H1 (cell line): ENCODE results near the gene SZT2. TPM values are rescaled to one million over a fixed set of nuclear protein-coding genes. Genes with fewer than 3 reads are reported as not detected.

Experiments used
- CTCF ChIA-PET: fragments of 300-600 bp; sonication (Branson Sonifier 250); formaldehyde crosslinking; loops from one replicate; lab custom pipeline; 2021; ENCODE audit not compliant: partially characterized antibody; lab: Charles Lee
- POLR2A ChIA-PET: fragments of 300-600 bp; sonication (Branson Sonifier 250); formaldehyde crosslinking; loops from one replicate; lab custom pipeline; 2021; ENCODE audit warnings: inconsistent platforms; ENCODE audit not compliant: partially characterized antibody; lab: Charles Lee
- DNase-seq, 2 experiments: peaks; one replicate each; pipeline versions ENCODE4 v3.0.0 to v3.0.0-alpha.2; 2010 to 2022; ENCODE audit warnings: low spot score in 2 of 2, low read depth in 1 of 2, mixed read lengths in 1 of 2
- FAIRE-seq: peaks from 2 replicates; lab custom pipeline; 2011; peaks lifted over from hg19 to GRCh38; lab: Jason Lieb, UNC
- H2AFZ ChIP-seq: 2 replicates; pipeline ENCODE4 v1.8.1; 2012; ENCODE audit warnings: low read length, inconsistent platforms
- H2AK5ac ChIP-seq: 2 replicates; pipeline ENCODE4 v1.6.1; 2013; ENCODE audit warnings: low read depth, low read length
- H2BK120ac ChIP-seq: replicated peaks from 2 replicates; pipeline ENCODE3; 2013; ENCODE audit warnings: low read depth, low read length, inconsistent platforms
- H2BK12ac ChIP-seq: 2 replicates; pipeline ENCODE4 v1.6.1; 2013; ENCODE audit warnings: low read depth, low read length
- H2BK15ac ChIP-seq: 2 replicates; pipeline ENCODE4 v1.6.1; 2013; ENCODE audit warnings: low read length
- H2BK20ac ChIP-seq: 2 replicates; pipeline ENCODE4 v1.6.1; 2013; ENCODE audit warnings: low read length
- H2BK5ac ChIP-seq: 2 replicates; pipeline ENCODE4 v1.6.1; 2013; ENCODE audit warnings: low read depth, low read length
- H3K14ac ChIP-seq: 2 replicates; pipeline ENCODE4 v1.6.1; 2013; ENCODE audit warnings: inconsistent platforms; ENCODE audit not compliant: insufficient read length
- H3K18ac ChIP-seq: 2 replicates; pipeline ENCODE4 v1.6.1; 2013; ENCODE audit warnings: low read length; ENCODE audit errors: extremely low read depth
- H3K23ac ChIP-seq: 2 replicates; pipeline ENCODE4 v1.6.1; 2013; ENCODE audit warnings: inconsistent platforms; ENCODE audit not compliant: insufficient read length
- H3K23me2 ChIP-seq: 2 replicates; pipeline ENCODE4 v1.6.1; 2013; ENCODE audit warnings: low read depth, low read length
- H3K27ac ChIP-seq: 2 replicates; pipeline ENCODE4 v1.6.1; 2011; ENCODE audit warnings: low read depth, low read length, inconsistent platforms
- H3K27me3 ChIP-seq, 4 experiments: replicated peaks in 1 of 4; 1 replicate in 1 of 4; 2 replicates in 3 of 4; pipeline versions ENCODE4 v1.6.1 to v1.8.1; 2011 to 2013; ENCODE audit warnings: low read length in 3 of 4, mild to moderate bottlenecking in 3 of 4, inconsistent platforms in 2 of 4, mixed read lengths in 2 of 4, moderate library complexity in 1 of 4; ENCODE audit not compliant: control insufficient read depth in 3 of 4, insufficient read depth in 3 of 4; ENCODE audit errors: extremely low read depth in 1 of 4
- H3K36me3 ChIP-seq, 4 experiments: 2 replicates each; pipeline versions ENCODE4 v1.6.1 to v1.8.1; 2011 to 2013; ENCODE audit warnings: mild to moderate bottlenecking in 4 of 4, low read length in 3 of 4, moderate library complexity in 2 of 4, control low read depth in 1 of 4, inconsistent platforms in 1 of 4; ENCODE audit not compliant: insufficient read depth in 4 of 4, control insufficient read depth in 2 of 4
- H3K4ac ChIP-seq: replicated peaks from 2 replicates; pipeline ENCODE3; 2013; ENCODE audit warnings: low read length, low read depth, mixed read lengths, inconsistent platforms; ENCODE audit not compliant: insufficient read length
- H3K4me1 ChIP-seq, 4 experiments: replicated peaks in 1 of 4; 1 replicate in 1 of 4; 2 replicates in 3 of 4; pipeline versions ENCODE4 v1.6.1 to v1.8.1; 2011 to 2013; ENCODE audit warnings: low read length in 3 of 4, inconsistent platforms in 2 of 4, mixed read lengths in 1 of 4; ENCODE audit not compliant: insufficient read depth in 4 of 4, control insufficient read depth in 3 of 4
- H3K4me2 ChIP-seq, 2 experiments: 2 replicates each; pipeline versions ENCODE4 v1.6.1 to v1.8.1; 2011 to 2013; ENCODE audit warnings: low read depth in 2 of 2, low read length in 2 of 2, control low read depth in 1 of 2, inconsistent platforms in 1 of 2, mild to moderate bottlenecking in 1 of 2; ENCODE audit not compliant: insufficient read depth in 1 of 2
- H3K4me3 ChIP-seq, 4 experiments: fragments of 200-600, 300-600 bp in 1 of 4; sonication (generic), shearing (Covaris generic), sonication (Bioruptor Twin) in 1 of 4; 2 replicates each; pipeline versions ENCODE4 v1.5.1 to v1.8.1; 2011 to 2016; ENCODE audit warnings: low read length in 4 of 4, low read depth in 3 of 4, control low read depth in 2 of 4, inconsistent platforms in 2 of 4, mild to moderate bottlenecking in 2 of 4, mixed read lengths in 1 of 4, moderate library complexity in 1 of 4; ENCODE audit not compliant: insufficient read depth in 2 of 4; ENCODE audit errors: extremely low read depth in 1 of 4
- H3K56ac ChIP-seq: replicated peaks from 2 replicates; pipeline ENCODE3; 2013; ENCODE audit warnings: low read depth, mild to moderate bottlenecking, mixed read lengths, low read length, inconsistent platforms; ENCODE audit not compliant: insufficient read length
- H3K79me1 ChIP-seq: 2 replicates; pipeline ENCODE4 v1.6.1; 2013; ENCODE audit warnings: low read depth, low read length, control low read depth
- H3K79me2 ChIP-seq, 2 experiments: 2 replicates each; pipeline versions ENCODE4 v1.6.1 to v1.8.1; 2012 to 2013; ENCODE audit warnings: low read length in 2 of 2, mild to moderate bottlenecking in 2 of 2, inconsistent platforms in 1 of 2; ENCODE audit not compliant: insufficient read depth in 2 of 2, control insufficient read depth in 1 of 2
- H3K9ac ChIP-seq, 4 experiments: replicated peaks in 1 of 4; 1 replicate in 1 of 4; 2 replicates in 3 of 4; pipeline versions ENCODE4 v1.6.1 to v1.8.1; 2011 to 2013; ENCODE audit warnings: low read depth in 3 of 4, low read length in 3 of 4, control low read depth in 2 of 4, mild to moderate bottlenecking in 2 of 4, moderate library complexity in 2 of 4, inconsistent platforms in 1 of 4; ENCODE audit errors: extremely low read depth in 1 of 4
- H3K9me3 ChIP-seq, 2 experiments: 2 replicates each; pipeline versions ENCODE4 v1.6.1 to v1.8.1; 2012 to 2013; ENCODE audit warnings: mild to moderate bottlenecking in 2 of 2, moderate library complexity in 2 of 2, control low read depth in 1 of 2, inconsistent platforms in 1 of 2, low read depth in 1 of 2, low read length in 1 of 2, mixed read lengths in 1 of 2; ENCODE audit not compliant: insufficient read depth in 2 of 2
- H4K20me1 ChIP-seq, 2 experiments: replicated peaks in 1 of 2; 2 replicates each; pipeline versions ENCODE3 to v1.8.1; 2011 to 2013; ENCODE audit warnings: inconsistent platforms in 2 of 2, low read length in 2 of 2, mild to moderate bottlenecking in 1 of 2; ENCODE audit not compliant: insufficient read depth in 2 of 2, control insufficient read depth in 1 of 2
- H4K5ac ChIP-seq: 2 replicates; pipeline ENCODE4 v1.6.1; 2013; ENCODE audit warnings: low read length, low read depth, mixed read lengths, inconsistent platforms; ENCODE audit not compliant: insufficient read length
- H4K8ac ChIP-seq: 2 replicates; pipeline ENCODE4 v1.8.0; 2013; ENCODE audit warnings: mild to moderate bottlenecking, moderate library complexity, low read length, inconsistent platforms; ENCODE audit not compliant: insufficient read depth; ENCODE audit errors: extremely low read depth
- H4K91ac ChIP-seq: replicated peaks from 2 replicates; pipeline ENCODE3; 2013; ENCODE audit warnings: low read length, mixed read lengths, inconsistent platforms; ENCODE audit not compliant: insufficient read length
- EZH2 ChIP-seq: fragments of 200-600 bp; sonication (generic); IDR thresholded peaks from 2 replicates; pipeline ENCODE4 v1.7.1; 2012; ENCODE audit warnings: low read depth, mild to moderate bottlenecking, moderate library complexity, low read length, inconsistent platforms; ENCODE audit not compliant: severe bottlenecking
- GTF2F1 ChIP-seq: IDR thresholded peaks from 2 replicates; pipeline ENCODE4 v1.6.1; 2012; ENCODE audit warnings: low read depth, low read length, improper control_type of control experiment, borderline replicate concordance
- JUND ChIP-seq: IDR thresholded peaks from 2 replicates; pipeline ENCODE4 v1.6.1; 2011; ENCODE audit warnings: mild to moderate bottlenecking, improper control_type of control experiment, low read length
- KDM4A ChIP-seq: IDR thresholded peaks from one replicate; pipeline ENCODE4 v1.7.1; 2012; ENCODE audit warnings: low read depth, mild to moderate bottlenecking, moderate library complexity, low read length, inconsistent platforms; ENCODE audit not compliant: severe bottlenecking
- PHF8 ChIP-seq: fragments of 200-600 bp; sonication (generic); conservative IDR thresholded peaks from 2 replicates; pipeline ENCODE4 v1.7.1; 2012; ENCODE audit warnings: low read depth, mild to moderate bottlenecking, inconsistent platforms, low read length, moderate library complexity
- POLR2AphosphoS5 ChIP-seq: IDR thresholded peaks from 2 replicates; pipeline ENCODE4 v1.6.1; 2011; ENCODE audit warnings: low read depth, low read length
- POU5F1 ChIP-seq: IDR thresholded peaks from 2 replicates; pipeline ENCODE4 v1.6.1; 2011; ENCODE audit warnings: low read depth, mild to moderate bottlenecking, low read length, moderate library complexity
- RAD21 ChIP-seq, 2 experiments: IDR thresholded peaks in 1 of 2; conservative IDR thresholded peaks in 1 of 2; 2 replicates each; pipeline ENCODE4 v1.6.1; 2011; ENCODE audit warnings: low read depth in 2 of 2, low read length in 2 of 2, improper control_type of control experiment in 1 of 2, inconsistent platforms in 1 of 2, mild to moderate bottlenecking in 1 of 2, moderate library complexity in 1 of 2
- RBBP5 ChIP-seq: IDR thresholded peaks from 2 replicates; pipeline ENCODE4 v1.7.1; 2012; ENCODE audit warnings: low read depth, mild to moderate bottlenecking, inconsistent platforms, low read length, moderate library complexity, borderline replicate concordance
- SUZ12 ChIP-seq: fragments of 200-600 bp; sonication (generic); IDR thresholded peaks from 2 replicates; pipeline ENCODE4 v1.6.1; 2012; ENCODE audit warnings: mild to moderate bottlenecking, inconsistent platforms, low read length, moderate library complexity, mixed read lengths
- TBP ChIP-seq: IDR thresholded peaks from 2 replicates; pipeline ENCODE4 v1.6.1; 2011; ENCODE audit warnings: low read depth, low read length, improper control_type of control experiment
- ZNF274 ChIP-seq: IDR thresholded peaks from 2 replicates; pipeline ENCODE4 v1.7.0; 2012; ENCODE audit warnings: low read length, borderline replicate concordance; ENCODE audit errors: extremely low read depth
- WGBS, 2 experiments: shearing (Covaris generic) in 1 of 2; methylation state at CpG; one replicate each; pipeline versions ENCODE4 v1.1.6 to v1.1.7; 2013 to 2015; ENCODE audit warnings: low lambda C conversion rate in 2 of 2, mixed read lengths in 2 of 2, inconsistent platforms in 1 of 2, low coverage in 1 of 2, missing lambda C conversion rate in 1 of 2; ENCODE audit not compliant: insufficient replicate concordance in 2 of 2, insufficient coverage in 1 of 2, insufficient read length in 1 of 2; ENCODE audit errors: extremely low coverage in 1 of 2, missing lambda C conversion rate in 1 of 2; 5-methylcytosine and 5-hydroxymethylcytosine counted together
- polyA plus RNA-seq, 7 experiments: library from polyadenylated mRNA; depleted of rRNA in 3 of 7; stranded (reverse) in 5 of 7; unstranded in 2 of 7; fragments of >200 nt in 5 of 7; fragments of 200-250 nt in 2 of 7; gene quantifications; 1 replicate in 5 of 7; 2 replicates in 1 of 7; 4 replicates in 1 of 7; pipeline versions ENCODE4 v1.2.1 to v1.2.3, GENCODE V29; 2011 to 2013; ENCODE audit warnings: missing spikeins in 2 of 7, mixed read lengths in 2 of 7
- total RNA-seq: library from RNA; stranded (reverse); fragmentation: NEBNext Ultra II Directional; extraction: Animal tissue kit (Norgen Biotek cat#: 25700); gene quantifications from 2 replicates; pipeline ENCODE4 v1.2.1, GENCODE V29; 2021
- TF ChIP-seq, protein P1 (sequence below): IDR thresholded peaks from 2 replicates; pipeline ENCODE4 v1.6.1; 2012; ENCODE audit warnings: inconsistent platforms

The SZT2 gene
- total and polyA plus RNA-seq, 2 of the 8 experiments (the other 6 are each of a cell fraction or from before 2014, with no cell fraction given), result 4.7 to 12.9 TPM

DNA sequence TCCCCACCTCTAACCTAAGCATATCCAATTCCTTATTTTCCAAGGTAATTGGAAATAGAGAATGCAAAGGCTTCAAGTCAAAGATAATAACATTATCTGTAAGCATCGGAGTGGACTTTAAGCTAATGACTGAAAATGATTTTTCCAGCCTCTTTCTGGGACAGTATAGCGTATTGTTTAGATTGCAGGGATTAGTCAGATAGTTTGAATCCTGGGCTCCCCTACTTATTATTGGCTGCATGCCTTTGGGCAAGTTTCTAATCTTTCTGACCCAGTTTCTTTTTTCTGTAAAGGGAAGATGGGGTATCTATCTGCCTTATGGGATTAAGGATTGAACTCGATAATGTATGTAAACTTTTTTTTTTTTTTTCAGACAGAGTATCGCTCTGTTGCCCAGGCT lies 32.4 kb upstream of the SZT2 start:
- no peak overlapping the region for H4K5ac ChIP-seq
- H2BK15ac ChIP-seq, result no peak overlapping the region
- H4K91ac ChIP-seq, result no peak overlapping the region
- H3K79me2 ChIP-seq, result peaks cover 10 to 27% of the 10 kb centered on the region in 2 experiments
- H3K9ac ChIP-seq, result no peak overlapping the region
- peaks cover 16 to 28% (median 23%) of the 10 kb centered on the region in 4 experiments for H3K36me3 ChIP-seq
- H3K27me3 ChIP-seq, result no peaks in the 10 kb centered on the region
- CTCF ChIA-PET, result interaction anchor here (0.6 to 2.4 kb wide), 10 partner anchors 9 to 577 kb away, joined by 3 to 15 read pairs (median 5); partner anchors contain the start of genes C1orf210 and ELOVL1
- no peak overlapping the region for H3K56ac ChIP-seq
- no peak overlapping the region for H2AFZ ChIP-seq
- H3K4me2 ChIP-seq, result peak overlapping the region in 1 of 2 experiments; percentile 72; a peak in 1 of 4 replicates
- H3K18ac ChIP-seq, result no peak overlapping the region
- no peak overlapping the region for H3K4me3 ChIP-seq
- no peak overlapping the region for H3K14ac ChIP-seq
- peaks cover 7% of the 10 kb centered on the region for H3K23me2 ChIP-seq
- H2BK5ac ChIP-seq, result no peak overlapping the region
- peaks cover 11% of the 10 kb centered on the region for H3K79me1 ChIP-seq
- H2BK12ac ChIP-seq, result no peak overlapping the region
- no peak overlapping the region for H3K23ac ChIP-seq
- H4K20me1 ChIP-seq, result peaks cover 7 to 10% of the 10 kb centered on the region in 2 experiments
- H3K4me1 ChIP-seq, result peaks cover 5 to 14% (median 8%) of the 10 kb centered on the region in 4 experiments
- H2BK120ac ChIP-seq, result no peak overlapping the region
- no peak overlapping the region for H4K8ac ChIP-seq
- POLR2A ChIA-PET, result interaction anchor here (1.2 to 2.5 kb wide), 7 partner anchors 8 to 293 kb away, joined by 4 to 37 read pairs (median 13); partner anchors contain the start of genes C1orf210, ELOVL1 and KDM4A
- no peak overlapping the region for H2AK5ac ChIP-seq
- DNase-seq (no peak), FAIRE-seq (no peak)
- no peaks in the 10 kb centered on the region for H3K9me3 ChIP-seq
- no peak overlapping the region for H3K4ac ChIP-seq
- 84% methylated on average over 3 of the region's 4 CpGs; no CpG with 5 or more reads in 1 of the 2 experiments for WGBS, 2 experiments
- H2BK20ac ChIP-seq, result no peak overlapping the region
- H3K27ac ChIP-seq, result no peak overlapping the region
- TF ChIP-seq ZNF274, result no peak
- no peak for TF ChIP-seq POLR2AphosphoS5
- no peak for TF ChIP-seq RAD21 (IDR thresholded peaks at IDR 0.05 in 1 of 2, conservative IDR thresholded peaks at IDR 0.05 in 1 of 2; ENCODE audit: low read depth in 2 of 2, low read length in 2 of 2)
- no peak for TF ChIP-seq EZH2
- TF ChIP-seq GTF2F1, result no peak
- no peak for TF ChIP-seq JUND
- TF ChIP-seq RBBP5, result no peak
- TF ChIP-seq SUZ12, result no peak
- TF ChIP-seq TBP, result no peak
- TF ChIP-seq KDM4A, result no peak
- TF ChIP-seq PHF8, result no peak
- TF ChIP-seq, protein P1, sequence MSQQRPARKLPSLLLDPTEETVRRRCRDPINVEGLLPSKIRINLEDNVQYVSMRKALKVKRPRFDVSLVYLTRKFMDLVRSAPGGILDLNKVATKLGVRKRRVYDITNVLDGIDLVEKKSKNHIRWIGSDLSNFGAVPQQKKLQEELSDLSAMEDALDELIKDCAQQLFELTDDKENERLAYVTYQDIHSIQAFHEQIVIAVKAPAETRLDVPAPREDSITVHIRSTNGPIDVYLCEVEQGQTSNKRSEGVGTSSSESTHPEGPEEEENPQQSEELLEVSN, result no peak
- no peak for TF ChIP-seq POU5F1
